GDM1 (cell line): ENCODE measurements around the gene EXOC4.

Experiments
- DNase-seq: peaks from one replicate; lab custom pipeline; 2025; lab: John Stamatoyannopoulos, UW

The EXOC4 gene

DNA sequence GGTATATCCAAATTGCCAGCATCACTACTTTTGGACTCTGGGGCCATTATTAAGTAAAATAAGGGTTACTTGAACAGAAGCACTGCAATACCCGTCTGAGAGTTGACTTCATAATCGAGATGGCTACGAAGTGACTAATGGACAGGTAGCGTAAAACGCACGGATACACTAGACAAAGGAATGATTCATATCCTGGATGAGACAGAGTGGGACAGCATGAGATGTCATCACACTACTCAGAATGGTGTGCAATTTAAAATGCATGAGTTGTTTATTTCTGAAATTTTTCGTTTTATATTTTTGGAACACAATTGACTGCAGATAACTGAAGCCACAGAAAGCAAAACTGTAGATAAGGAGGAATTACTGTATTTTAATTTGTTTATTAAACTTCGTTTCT is 452.7 kb downstream of the EXOC4 start:
- DNase-seq, result no peak

GRCh38 chr7:133706016-133706415 is 453.1 kb downstream of the EXOC4 start:
- DNase-seq, result no peak

GRCh38 chr7:133709036-133709880 is 456.4 kb downstream of the EXOC4 start:
- no peak for DNase-seq

DNA sequence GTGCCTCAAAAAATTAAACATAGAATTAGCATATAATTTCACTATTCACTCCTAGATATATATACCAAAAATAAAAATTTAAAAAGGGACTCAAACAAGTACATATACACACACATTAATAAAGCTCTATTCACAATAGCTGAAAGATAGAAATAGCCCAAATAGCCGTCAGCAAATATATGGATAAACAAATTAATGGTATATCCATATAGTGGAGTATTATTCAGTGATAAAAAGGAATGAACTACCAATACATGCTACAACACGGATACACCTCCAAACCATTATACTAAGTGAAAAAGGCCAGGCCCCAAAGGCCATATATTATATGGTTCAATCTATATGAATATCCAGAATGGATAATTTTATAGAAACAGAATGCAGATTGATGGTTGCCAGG is 459.7 kb downstream of the EXOC4 start:
- no peak for DNase-seq

GRCh38 chr7:133714654-133715053 is 461.8 kb downstream of the EXOC4 start:
- DNase-seq, result no peak

GRCh38 chr7:133718131-133718530 is 465.3 kb downstream of the EXOC4 start:
- no peak for DNase-seq

DNA sequence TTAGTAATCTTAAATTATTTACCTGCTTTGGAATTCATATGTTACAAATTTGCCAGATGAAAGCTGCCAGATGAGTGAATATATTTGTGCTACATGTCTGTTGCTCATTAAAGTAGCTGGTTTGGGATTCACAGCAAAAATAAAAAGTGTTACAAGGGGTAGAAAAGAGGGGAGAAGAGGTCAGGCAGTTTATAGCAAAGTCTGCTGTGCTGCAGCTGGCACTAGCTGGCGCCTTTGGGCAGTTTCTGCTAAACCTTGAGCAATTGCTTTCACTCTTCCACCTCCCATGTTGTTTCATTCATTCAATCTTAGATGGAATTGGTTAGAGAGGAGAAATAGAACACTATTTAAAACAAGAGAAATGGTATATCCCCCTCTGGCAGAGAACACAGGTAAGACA is 470.2 kb downstream of the EXOC4 start:
- no peak for DNase-seq

- DNase-seq, result no peak
Observed at GRCh38 chr7:133724148-133724547, 471.3 kb downstream of the EXOC4 start.

GRCh38 chr7:133724694-133725093 is 471.8 kb downstream of the EXOC4 start:
- no peak for DNase-seq

- DNase-seq, result no peak
Observed at GRCh38 chr7:133727476-133728214, 474.8 kb downstream of the EXOC4 start.

DNA sequence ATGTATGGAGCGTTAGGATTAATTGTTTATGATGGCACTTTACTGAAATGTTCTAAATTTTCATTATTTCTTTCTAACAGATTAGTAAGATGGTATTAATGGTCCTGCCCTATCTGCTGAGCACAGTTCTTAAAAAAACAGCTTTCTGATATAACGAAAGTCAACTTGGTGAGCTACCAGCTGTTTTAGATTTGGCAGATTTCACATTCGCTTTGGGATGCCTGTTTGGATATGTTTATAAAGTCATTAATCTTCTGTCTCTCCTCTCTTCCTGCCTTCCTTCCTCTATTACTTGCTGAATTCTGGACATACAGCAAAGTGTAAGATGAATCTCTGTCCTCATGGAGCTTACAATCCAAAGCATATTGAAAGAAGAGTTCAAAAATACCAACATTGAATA is 477.5 kb downstream of the EXOC4 start:
- no peak for DNase-seq

DNA sequence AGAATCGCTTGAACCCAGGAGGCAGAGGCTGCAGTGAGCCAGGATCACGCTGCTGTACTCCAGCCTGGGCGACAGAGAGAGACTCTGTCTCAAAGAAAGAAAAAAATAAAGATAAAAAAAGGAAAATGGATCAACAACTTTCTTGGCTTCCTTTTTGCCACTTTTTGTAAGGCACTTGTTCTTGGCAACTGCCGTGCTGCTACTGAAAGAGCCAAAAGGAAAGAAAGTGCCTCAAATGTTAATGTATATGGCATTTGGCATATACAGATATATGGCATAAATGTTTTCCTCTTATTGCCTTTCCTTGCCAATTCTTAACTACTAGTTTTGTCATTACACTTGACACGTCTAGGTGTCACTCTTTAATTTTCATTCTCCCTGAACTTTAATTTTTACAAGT is 480.5 kb downstream of the EXOC4 start:
- no peak for DNase-seq

- no peak for DNase-seq
Observed at GRCh38 chr7:133735222-133735621, 482.3 kb downstream of the EXOC4 start.

- no peak for DNase-seq
Observed at GRCh38 chr7:133739817-133740216, 486.9 kb downstream of the EXOC4 start.

- DNase-seq, result no peak
Observed at GRCh38 chr7:133741078-133741477, 488.2 kb downstream of the EXOC4 start.

DNA sequence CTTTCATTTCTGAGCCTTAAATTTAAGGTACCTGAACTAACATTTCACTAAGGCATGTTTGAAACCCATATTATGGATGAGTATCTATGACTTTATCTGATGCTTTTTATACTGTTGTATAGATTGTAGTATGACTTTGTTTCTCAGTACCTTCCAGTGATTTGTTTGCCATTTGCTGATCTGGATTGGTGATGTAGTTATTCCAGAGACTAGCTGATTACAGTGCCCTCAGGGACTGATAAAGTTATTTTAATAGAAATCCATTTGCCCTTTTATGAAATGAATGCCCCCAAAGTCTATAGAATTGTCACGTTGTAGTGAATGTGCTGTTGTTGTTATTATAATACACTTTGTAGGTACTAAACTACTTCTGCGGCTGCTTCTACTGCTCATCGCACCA is 488.8 kb downstream of the EXOC4 start:
- no peak for DNase-seq

GRCh38 chr7:133742709-133743538 is 490.0 kb downstream of the EXOC4 start:
- DNase-seq, result no peak

DNA sequence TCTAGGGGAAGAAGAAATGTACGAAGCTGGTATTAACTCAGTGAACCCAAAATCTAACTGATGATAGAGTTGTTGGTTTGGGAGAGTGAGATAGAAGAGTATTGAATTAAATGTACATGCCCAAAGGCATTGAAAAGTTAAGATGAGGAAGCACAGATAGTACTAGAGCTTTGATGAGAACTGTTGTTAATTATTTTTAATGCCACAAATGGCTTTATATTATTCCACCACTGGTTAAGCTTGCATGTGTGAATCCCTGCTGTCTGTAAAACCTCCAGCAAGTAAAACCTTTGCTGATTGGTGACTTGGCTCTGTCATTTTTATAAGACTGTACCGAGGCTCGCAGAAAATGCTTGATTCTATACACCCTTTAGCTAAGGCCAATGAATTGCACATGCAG is 491.6 kb downstream of the EXOC4 start:
- DNase-seq, result no peak

GRCh38 chr7:133746305-133746704 is 493.4 kb downstream of the EXOC4 start:
- no peak for DNase-seq

GRCh38 chr7:133746847-133747246 is 494.0 kb downstream of the EXOC4 start:
- no peak for DNase-seq

DNA sequence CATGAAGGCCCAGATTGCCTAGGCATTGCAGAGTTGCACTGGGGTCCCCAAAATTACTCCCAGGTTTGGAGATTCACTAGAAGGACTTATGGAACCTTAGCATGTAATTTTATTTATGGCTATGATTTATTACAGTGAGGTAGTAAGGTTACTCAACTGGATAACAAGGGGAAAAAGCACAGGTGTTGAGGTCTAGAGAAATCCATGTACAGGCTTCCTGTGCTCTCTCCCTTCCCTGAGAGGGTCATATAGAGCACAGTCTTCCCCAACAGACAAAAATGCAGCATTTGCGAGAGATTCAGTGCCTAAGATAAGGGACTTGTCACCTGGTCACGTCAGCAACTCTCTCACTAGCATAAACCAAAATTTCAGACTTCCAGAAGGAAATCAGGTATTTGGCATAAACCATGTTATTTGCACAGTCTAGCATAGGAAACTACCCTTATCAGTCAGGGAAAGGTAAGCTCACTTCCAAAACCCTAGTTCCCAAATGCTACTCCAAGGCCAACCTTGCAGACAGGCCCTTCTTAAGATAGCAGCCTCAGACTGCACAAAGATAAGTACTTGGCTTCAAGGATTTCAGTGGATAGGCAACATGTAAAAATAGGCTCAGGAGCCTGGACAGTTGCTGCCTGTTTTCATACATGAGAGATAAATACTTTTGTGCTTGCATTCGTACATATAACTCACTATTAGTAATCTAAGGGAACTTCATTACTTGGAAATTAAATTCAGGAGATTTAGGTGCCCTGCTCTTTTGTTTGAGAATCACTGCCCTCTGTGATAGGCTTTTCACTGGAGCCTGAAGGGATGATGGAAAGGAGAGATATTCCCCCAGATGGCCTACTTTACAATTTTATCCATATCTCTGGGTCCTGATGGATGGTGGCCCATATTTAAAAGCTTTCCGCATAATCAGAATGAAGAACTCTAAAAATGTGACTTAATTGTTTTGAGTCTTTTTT is 495.8 kb downstream of the EXOC4 start:
- DNase-seq, result no peak
